NCI-H526 (cell line): ENCODE data around the gene UNC13B.
"Not testable (repeated sequence)": the region's sequence is repeated elsewhere in the genome, so short reads cannot be mapped to it uniquely, and the experiment has no call there.

Experiments used
- DNase-seq, 2 experiments: peaks; one replicate each; lab custom pipeline; 2025; lab: John Stamatoyannopoulos, UW

The UNC13B gene

DNA sequence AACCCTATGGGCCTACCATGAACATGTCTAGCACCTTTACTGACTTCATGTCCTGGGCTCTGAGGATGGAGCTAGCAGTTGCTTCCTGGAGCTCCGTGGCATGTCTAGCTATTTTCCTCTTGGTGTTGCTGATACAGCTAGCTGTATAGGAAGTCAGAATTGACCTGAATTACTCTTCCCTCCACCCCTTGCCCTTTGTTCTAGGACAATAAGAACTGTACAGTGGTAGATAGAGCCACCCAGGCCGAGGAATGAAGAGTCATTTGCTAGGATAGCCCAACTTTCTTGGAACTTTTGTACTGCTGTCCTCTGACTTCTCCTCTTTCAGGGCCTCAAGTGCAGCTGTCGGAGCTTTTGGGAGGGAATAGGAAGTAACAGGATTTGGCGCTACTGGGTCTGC lies 218.2 kb downstream of the UNC13B start:
- no peak for DNase-seq

DNA sequence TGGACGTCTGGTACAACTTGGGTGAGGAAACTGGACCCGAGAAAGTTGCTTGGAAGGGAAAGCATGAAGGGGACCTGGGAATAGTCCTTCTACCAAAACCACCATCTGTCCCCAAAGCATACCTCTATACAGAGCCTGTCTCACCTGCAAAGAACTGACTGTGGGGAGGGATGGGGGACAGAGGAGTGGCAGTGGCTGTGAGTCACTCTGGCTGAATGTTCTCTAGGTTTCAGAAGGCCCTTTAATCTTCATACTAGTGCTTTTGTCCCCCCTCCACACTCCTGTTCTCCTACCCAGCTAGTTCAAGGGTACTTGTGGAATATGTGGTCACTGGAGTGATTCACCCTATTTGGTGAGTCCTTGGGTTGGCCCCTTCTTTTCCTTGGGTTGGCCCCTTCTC lies 218.8 kb downstream of the UNC13B start:
- DNase-seq, result no peak

GRCh38 chr9:35385042-35385441 lies 223.2 kb downstream of the UNC13B start:
- DNase-seq, result no peak

GRCh38 chr9:35395076-35395705 lies 233.4 kb downstream of the UNC13B start:
- DNase-seq, result peak; percentile 39 to 53

DNA sequence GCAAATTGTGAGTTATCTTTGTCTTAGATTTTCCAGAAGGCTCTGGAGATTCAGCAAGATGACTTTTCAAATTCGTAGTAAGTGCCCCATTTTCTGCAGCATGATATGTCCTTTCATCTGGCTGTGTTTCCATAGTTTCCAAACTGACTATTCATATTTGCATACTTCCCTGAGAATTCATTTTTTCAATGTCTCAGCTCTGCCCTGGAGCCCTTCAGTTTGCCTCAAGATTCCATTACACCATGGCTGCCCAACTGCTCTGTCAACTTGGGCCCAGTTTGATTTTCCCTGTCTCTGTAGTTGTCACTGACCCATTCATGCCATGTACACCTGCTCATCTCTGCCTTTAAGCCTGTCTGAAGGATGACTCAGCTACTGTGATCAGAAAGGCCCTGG lies 233.9 kb downstream of the UNC13B start:
- DNase-seq, result peak in 1 of 2 experiments; percentile 24

GRCh38 chr9:35396560-35397215 lies 234.9 kb downstream of the UNC13B start:
- no peak for DNase-seq

DNA sequence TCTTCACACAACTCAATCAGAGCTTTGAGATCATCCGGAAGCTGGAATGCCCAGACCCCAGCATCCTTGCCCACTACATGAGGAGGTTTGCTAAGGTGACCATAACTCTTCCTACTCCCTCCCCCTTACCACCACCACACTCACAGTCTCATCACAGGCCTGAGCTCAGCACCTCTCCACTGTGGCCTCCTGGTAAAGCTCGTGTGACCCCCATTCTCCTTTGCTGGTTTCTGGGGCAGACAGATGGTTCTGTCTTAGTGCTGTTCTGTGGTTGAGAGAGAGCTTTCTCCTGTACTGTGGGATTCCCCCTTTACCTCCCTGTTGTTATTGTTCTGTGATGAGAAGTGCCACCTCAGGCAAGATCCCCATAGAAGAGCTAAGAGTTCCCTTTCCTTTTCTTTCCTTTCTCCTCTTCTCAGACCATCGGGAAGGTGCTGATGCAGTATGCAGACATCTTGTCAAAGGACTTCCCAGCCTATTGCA lies 235.4 kb downstream of the UNC13B start:
- DNase-seq, result no peak

DNA sequence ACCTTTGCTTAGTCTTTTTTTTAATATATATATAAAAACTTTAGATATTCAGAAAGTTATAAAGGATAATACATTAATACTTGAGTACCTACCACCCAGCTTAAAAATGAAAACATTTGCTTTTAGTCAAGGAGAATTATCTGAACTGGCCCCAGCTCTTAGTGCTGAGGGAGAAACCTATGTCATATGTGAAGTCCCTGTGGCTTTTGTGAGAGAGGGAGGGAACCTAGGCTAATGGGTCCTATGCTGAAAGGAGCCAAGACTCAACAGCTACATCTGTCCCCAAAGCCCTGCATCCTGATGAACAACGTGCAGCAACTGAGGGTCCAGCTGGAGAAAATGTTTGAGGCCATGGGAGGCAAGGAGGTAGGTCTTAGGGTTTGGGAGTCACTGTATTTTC lies 236.1 kb downstream of the UNC13B start:
- no peak for DNase-seq

DNA sequence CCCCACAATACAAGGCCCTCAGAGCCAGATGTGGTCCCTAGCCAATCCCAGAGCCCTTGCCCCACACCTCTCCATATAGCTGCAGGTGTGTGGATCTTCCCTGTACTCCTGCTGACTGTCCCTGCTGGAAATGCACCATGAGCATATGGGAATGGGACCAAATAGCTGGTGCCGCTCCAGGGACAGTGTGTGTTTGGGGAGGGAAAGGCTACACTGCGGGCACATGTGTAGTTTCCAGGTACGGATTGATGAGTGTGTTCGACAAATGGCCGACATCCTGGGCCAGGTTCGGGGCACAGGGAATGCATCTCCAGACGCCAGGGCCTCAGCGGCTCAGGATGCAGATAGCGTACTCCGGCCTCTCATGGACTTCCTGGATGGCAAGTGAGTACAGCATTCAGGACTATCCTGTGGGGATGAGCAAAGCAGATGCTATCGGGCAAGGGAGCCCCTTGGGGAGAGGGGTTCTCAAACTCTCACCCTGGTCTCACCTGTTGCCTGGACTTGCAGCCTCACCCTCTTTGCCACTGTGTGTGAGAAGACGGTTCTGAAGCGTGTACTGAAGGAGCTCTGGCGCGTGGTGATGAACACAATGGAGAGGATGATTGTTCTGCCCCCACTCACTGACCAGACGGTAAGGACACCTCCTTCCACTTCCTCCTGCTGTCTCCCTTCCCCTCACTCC lies 237.0 kb downstream of the UNC13B start:
- no peak for DNase-seq

- no peak for DNase-seq
Observed at GRCh38 chr9:35404865-35405264, 243.1 kb downstream of the UNC13B start.

GRCh38 chr9:35406183-35406959 lies 244.6 kb downstream of the UNC13B start:
- no peak for DNase-seq

GRCh38 chr9:35407846-35408245 lies 246.0 kb downstream of the UNC13B start:
- no peak for DNase-seq

GRCh38 chr9:35409434-35409833 lies 247.6 kb downstream of the UNC13B start:
- DNase-seq, result not testable (repeated sequence)

GRCh38 chr9:35414889-35415288 lies 253.1 kb downstream of the UNC13B start:
- peak in 1 of 2 experiments; percentile 16 for DNase-seq

DNA sequence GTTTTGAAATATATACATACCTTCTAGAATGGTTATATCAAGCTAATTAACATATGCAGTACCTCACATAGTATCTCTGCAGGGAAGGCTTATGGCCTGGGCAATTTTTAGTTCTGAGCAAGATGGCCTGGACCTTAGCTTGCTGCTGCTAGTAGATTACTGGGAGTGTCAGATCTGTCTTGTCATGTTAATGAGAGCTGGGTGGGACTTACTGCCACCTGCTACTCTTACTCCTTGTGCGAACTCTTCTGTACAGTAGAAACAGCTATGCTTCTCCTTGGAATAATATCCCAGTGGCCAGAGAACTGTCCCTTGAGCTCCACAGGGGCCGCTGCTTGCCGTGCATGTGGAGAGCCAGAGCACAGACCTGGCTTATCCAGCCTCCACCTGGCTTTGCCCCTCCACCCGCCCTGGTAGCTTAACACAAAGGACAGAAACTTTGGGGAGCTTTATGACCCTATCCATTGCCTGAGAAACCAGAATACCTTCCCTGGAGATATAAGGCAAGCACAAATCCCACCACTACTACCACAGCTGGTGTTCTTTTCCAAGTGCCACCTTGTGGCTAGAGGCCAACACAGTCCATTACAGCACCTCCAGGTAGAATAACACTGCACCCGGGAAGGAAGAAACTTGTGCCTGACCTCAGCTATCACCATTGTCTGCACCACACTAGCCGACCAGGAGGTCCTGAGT lies 253.7 kb downstream of the UNC13B start:
- DNase-seq, result no peak

- no peak for DNase-seq
Observed at GRCh38 chr9:35416098-35416427, 254.3 kb downstream of the UNC13B start.

- no peak for DNase-seq
Observed at GRCh38 chr9:35422346-35422745, 260.5 kb downstream of the UNC13B start.

- DNase-seq, result no peak
Observed at GRCh38 chr9:35422753-35423152, 260.9 kb downstream of the UNC13B start.

- DNase-seq, result no peak
Observed at GRCh38 chr9:35423499-35423898, 261.7 kb downstream of the UNC13B start.

- DNase-seq, result no peak
Observed at GRCh38 chr9:35424356-35425352, 262.8 kb downstream of the UNC13B start.

GRCh38 chr9:35426627-35427026 lies 264.8 kb downstream of the UNC13B start:
- no peak for DNase-seq
